Psoas muscle (tissue), 8 donors: Measurements from ENCODE around the gene GLT6D1. TPM values are rescaled to one million over a fixed set of nuclear protein-coding genes. Genes with fewer than 3 reads are reported as not detected.
"Not testable (repeated sequence)": the region's sequence is repeated elsewhere in the genome, so short reads cannot be mapped to it uniquely, and the experiment has no call there.

Source experiments
- ATAC-seq, 4 donors: fragments of 200-7000 bp; cut with Tn5 transposase; one replicate each; pipeline ENCODE4 v1.9.1; 2020; ENCODE audit warnings: moderate library complexity in 3 of 4, mild to moderate bottlenecking in 2 of 4
- DNase-seq, 2 donors: peaks; one replicate each; pipeline ENCODE4 v3.0.0-alpha.2; 2020
- H3K27ac ChIP-seq: fragments of 200-600 bp; one replicate; pipeline ENCODE4 v1.8.0; 2022
- H3K27me3 ChIP-seq, 3 donors: fragments of 200-600 bp in 1 of 3; one replicate each; pipeline versions ENCODE4 v1.6.1 to v1.8.0; 2013 to 2022; ENCODE audit warnings: low read length in 2 of 3, mild to moderate bottlenecking in 2 of 3, moderate library complexity in 1 of 3; ENCODE audit not compliant: insufficient read depth in 3 of 3
- H3K36me3 ChIP-seq, 2 donors: fragments of 200-600 bp in 1 of 2; one replicate each; pipeline versions ENCODE4 v1.6.1 to v1.8.0; 2013 to 2022; ENCODE audit warnings: low read depth in 1 of 2, mild to moderate bottlenecking in 1 of 2, moderate library complexity in 1 of 2; ENCODE audit not compliant: insufficient read depth in 1 of 2
- H3K4me1 ChIP-seq: fragments of 200-600 bp; one replicate; pipeline ENCODE4 v1.8.0; 2022
- H3K4me3 ChIP-seq: fragments of 200-600 bp; one replicate; pipeline ENCODE4 v1.8.0; 2022; ENCODE audit warnings: mild to moderate bottlenecking
- H3K9me3 ChIP-seq: fragments of 200-600 bp; one replicate; pipeline ENCODE4 v1.8.0; 2022
- CTCF ChIP-seq: fragments of 200-600 bp; IDR thresholded peaks from one replicate; pipeline ENCODE4 v1.8.0; 2022; ENCODE audit warnings: antibody characterized with exemption
- WGBS, 3 donors: extraction: QIAGEN DNeasy Blood & Tissue Kit; methylation state at CpG; one replicate each; pipeline versions ENCODE4 v1.1.6 to v1.1.7; 2013; 5-methylcytosine and 5-hydroxymethylcytosine counted together
- intact Hi-C, 2 donors: fragments of 100-400 bp; cut with DNase I; formaldehyde crosslinking; loops; one replicate each; pipeline versions ENCODE4 v1.11.0 to v1.14.2; 2022
- polyA plus RNA-seq, 3 donors: library from polyadenylated mRNA; stranded (reverse); fragments of 200-250 nt; gene quantifications; one replicate each; pipeline ENCODE4 v1.2.3, GENCODE V29; 2013
- total RNA-seq, 4 donors: library from RNA; stranded (reverse); fragmentation: NEBNext Ultra II Directional in 2 of 4; extraction: Animal tissue kit (Norgen Biotek cat#: 25700) in 2 of 4; gene quantifications; one replicate each; pipeline versions ENCODE4 v1.2.1 to v1.2.4, GENCODE V29; 2021 to 2023
- donor health status: healthy with polysubstance abuse.
- donor health status: DM: no; HTN: no; CAD: no; lungs with moderate emphysema.
- donor health status: Bipolar disorder and iron deficiency.
- donor health status: healthy.
- donor health status: DM: yes; HTN: yes; CAD: no.
- donor health status: DM: no; HTN: no; CAD: no.
- donor health status: DM: no; HTN: no; CAD: no.
- donor health status: DM: yes; HTN: yes; CAD: no.

GLT6D1 gene
- total and polyA plus RNA-seq, 7 donors, result not detected

GRCh38 chr9:135671591-135672041 lies 32.3 kb upstream of the GLT6D1 start:
- Histone ChIP-seq H3K27me3 (peaks cover 0 to 47% (median 5%) of the 10 kb centered on the region in 3 donors), H3K9me3 (no peaks in the 10 kb centered on the region), H3K4me3 (no peak overlapping the region), H3K27ac (no peak overlapping the region), H3K36me3 (no peaks in the 10 kb centered on the region), H3K4me1 (no peaks in the 10 kb centered on the region)
- ATAC-seq, result no peak
- DNase-seq, result peak in 1 of 2 donors; percentile 45
- 32 to 35% (median 33%) methylated on average over 15 to 17 of the region's 17 CpGs for WGBS, 3 donors
- TF ChIP-seq CTCF, result no peak
- intact Hi-C loops, result no loop called here

GRCh38 chr9:135670721-135671590 lies 31.6 kb upstream of the GLT6D1 start:
- intact Hi-C loops, result no loop called here
- WGBS, 3 donors, result 53 to 67% (median 64%) methylated on average over 40 to 41 of the region's 41 CpGs
- no peak for TF ChIP-seq CTCF
- ATAC-seq, result no peak
- H3K27me3 ChIP-seq, result peaks cover 0 to 49% (median 5%) of the 10 kb centered on the region in 3 donors
- H3K4me1 ChIP-seq, result no peaks in the 10 kb centered on the region
- H3K9me3 ChIP-seq, result no peaks in the 10 kb centered on the region
- no peak overlapping the region for H3K4me3 ChIP-seq
- no peak overlapping the region for H3K27ac ChIP-seq
- H3K36me3 ChIP-seq, result no peaks in the 10 kb centered on the region
- peak in 1 of 2 donors; percentile 49 for DNase-seq

- intact Hi-C loops, result no loop called here
- no peaks in the 10 kb centered on the region for H3K9me3 ChIP-seq
- ATAC-seq, result no peak
- H3K27ac ChIP-seq, result no peak overlapping the region
- peaks cover 0 to 61% (median 5%) of the 10 kb centered on the region in 3 donors for H3K27me3 ChIP-seq
- no peak for TF ChIP-seq CTCF
- WGBS, 3 donors, result 93 to 96% (median 95%) methylated on average over 9 of the region's 9 CpGs
- H3K4me1 ChIP-seq, result no peaks in the 10 kb centered on the region
- no peaks in the 10 kb centered on the region for H3K36me3 ChIP-seq
- H3K4me3 ChIP-seq, result no peak overlapping the region
- DNase-seq, result peak in 1 of 2 donors; percentile 32
Measured at GRCh38 chr9:135669616-135670285, 30.4 kb upstream of the GLT6D1 start.

GRCh38 chr9:135669018-135669417 lies 29.7 kb upstream of the GLT6D1 start:
- peak in 1 of 2 donors; percentile 12 for DNase-seq
- H3K36me3 ChIP-seq, H3K27ac ChIP-seq, ATAC-seq, intact Hi-C loops, H3K4me1 ChIP-seq, H3K4me3 ChIP-seq, H3K9me3 ChIP-seq: not testable (repeated sequence)
- peaks cover 0 to 61% (median 5%) of the 10 kb centered on the region in 3 donors for H3K27me3 ChIP-seq
- WGBS, 3 donors, result 90 to 93% (median 91%) methylated on average over 5 of the region's 5 CpGs

GRCh38 chr9:135667463-135668001 lies 28.2 kb upstream of the GLT6D1 start:
- Histone ChIP-seq H3K27me3 (peaks cover 0 to 63% (median 5%) of the 10 kb centered on the region in 3 donors), H3K36me3 (no peaks in the 10 kb centered on the region), H3K4me3 (no peak overlapping the region), H3K4me1 (no peaks in the 10 kb centered on the region), H3K27ac (no peak overlapping the region), H3K9me3 (no peaks in the 10 kb centered on the region)
- ATAC-seq, result no peak
- intact Hi-C loops, result no loop called here
- 23 to 36% (median 25%) methylated on average over 8 to 9 of the region's 9 CpGs for WGBS, 3 donors
- DNase-seq, result peak in 1 of 2 donors; percentile 23
- TF ChIP-seq CTCF, result no peak
